H9 (cell line): ENCODE measurements around the gene STXBP5L. TPM values are rescaled to one million over a fixed set of nuclear protein-coding genes. Genes with fewer than 3 reads are reported as not detected.
"Not testable (repeated sequence)": the region's sequence is repeated elsewhere in the genome, so short reads cannot be mapped to it uniquely, and the experiment has no call there.

ENCODE experiments used
- DNase-seq: peaks from one replicate; pipeline ENCODE4 v3.0.0-alpha.2; 2017
- H2AFZ ChIP-seq: one replicate; pipeline ENCODE4 v1.6.1; 2013; ENCODE audit warnings: mild to moderate bottlenecking, low read length, control low read depth, moderate library complexity
- H2AK5ac ChIP-seq: 2 replicates; pipeline ENCODE4 v1.6.1; 2013; ENCODE audit warnings: low read length, control low read depth, mixed read lengths; ENCODE audit not compliant: insufficient read length
- H2BK120ac ChIP-seq: one replicate; pipeline ENCODE4 v1.6.1; 2013; ENCODE audit warnings: low read depth, mild to moderate bottlenecking, low read length, control low read depth, inconsistent platforms; ENCODE audit not compliant: poor library complexity, severe bottlenecking
- H2BK12ac ChIP-seq: 2 replicates; pipeline ENCODE4 v1.6.1; 2013; ENCODE audit warnings: low read length, control low read depth, mixed read lengths, low read depth; ENCODE audit not compliant: insufficient read length
- H2BK15ac ChIP-seq: 2 replicates; pipeline ENCODE4 v1.6.1; 2013; ENCODE audit warnings: low read depth, low read length, control low read depth
- H2BK20ac ChIP-seq: one replicate; pipeline ENCODE4 v1.6.1; 2013; ENCODE audit warnings: low read depth, mild to moderate bottlenecking, low read length, control low read depth, inconsistent platforms; ENCODE audit not compliant: poor library complexity, severe bottlenecking
- H2BK5ac ChIP-seq: 2 replicates; pipeline ENCODE4 v1.6.1; 2013; ENCODE audit warnings: low read length, control low read depth, mixed read lengths; ENCODE audit not compliant: insufficient read length
- H3K14ac ChIP-seq: 2 replicates; pipeline ENCODE4 v1.6.1; 2013; ENCODE audit warnings: low read length, control low read depth; ENCODE audit not compliant: insufficient read depth
- H3K18ac ChIP-seq: 2 replicates; pipeline ENCODE4 v1.6.1; 2013; ENCODE audit warnings: low read depth, mild to moderate bottlenecking, mixed read lengths, low read length, control low read depth; ENCODE audit not compliant: insufficient read length
- H3K23ac ChIP-seq: 2 replicates; pipeline ENCODE4 v1.6.1; 2013; ENCODE audit warnings: low read length, control low read depth, mixed read lengths, low read depth; ENCODE audit not compliant: insufficient read length
- H3K23me2 ChIP-seq: 2 replicates; pipeline ENCODE4 v1.6.1; 2013; ENCODE audit warnings: low read depth, mild to moderate bottlenecking, mixed read lengths, low read length, control low read depth; ENCODE audit not compliant: insufficient read length, poor library complexity, severe bottlenecking
- H3K27ac ChIP-seq: 2 replicates; pipeline ENCODE4 v1.5.1; 2013; ENCODE audit warnings: low read length, control low read depth, mixed read lengths, low read depth; ENCODE audit not compliant: insufficient read length
- H3K27me3 ChIP-seq: 2 replicates; pipeline ENCODE4 v1.6.1; 2013; ENCODE audit warnings: low read length, control low read depth, inconsistent platforms; ENCODE audit not compliant: insufficient read depth
- H3K4ac ChIP-seq: 2 replicates; pipeline ENCODE4 v1.6.1; 2013; ENCODE audit warnings: low read depth, mild to moderate bottlenecking, control low read depth, inconsistent platforms, low read length, moderate library complexity
- H3K4me1 ChIP-seq: 2 replicates; pipeline ENCODE4 v1.6.1; 2013; ENCODE audit warnings: low read length, control low read depth, inconsistent platforms; ENCODE audit not compliant: insufficient read depth
- H3K4me2 ChIP-seq: 2 replicates; pipeline ENCODE4 v1.6.1; 2013; ENCODE audit warnings: low read length, control low read depth, mixed read lengths; ENCODE audit not compliant: insufficient read length, insufficient read depth
- H3K56ac ChIP-seq: 2 replicates; pipeline ENCODE4 v1.6.1; 2013; ENCODE audit warnings: low read depth, mild to moderate bottlenecking, mixed read lengths, low read length, control low read depth; ENCODE audit not compliant: insufficient read length
- H3K79me1 ChIP-seq: 2 replicates; pipeline ENCODE4 v1.6.1; 2013; ENCODE audit warnings: low read depth, mild to moderate bottlenecking, moderate library complexity, low read length, control low read depth, inconsistent platforms; ENCODE audit not compliant: insufficient read depth, poor library complexity, severe bottlenecking
- H3K79me2 ChIP-seq: 2 replicates; pipeline ENCODE4 v1.6.1; 2013; ENCODE audit warnings: low read length, control low read depth, inconsistent platforms; ENCODE audit not compliant: insufficient read depth
- H3K9ac ChIP-seq: 2 replicates; pipeline ENCODE4 v1.6.1; 2013; ENCODE audit warnings: low read length, control low read depth, mixed read lengths; ENCODE audit not compliant: insufficient read length; ENCODE audit errors: extremely low read depth
- H3K9me3 ChIP-seq: one replicate; pipeline ENCODE4 v1.6.1; 2013; ENCODE audit warnings: low read depth, low read length, inconsistent platforms; ENCODE audit not compliant: control insufficient read depth
- H3T11ph ChIP-seq: one replicate; pipeline ENCODE4 v1.6.1; 2013; ENCODE audit warnings: mild to moderate bottlenecking, low read length, control low read depth, inconsistent platforms
- H4K20me1 ChIP-seq: one replicate; pipeline ENCODE4 v1.6.1; 2013; ENCODE audit not compliant: control insufficient read depth, insufficient read length, insufficient read depth
- H4K5ac ChIP-seq: 2 replicates; pipeline ENCODE4 v1.6.1; 2013; ENCODE audit warnings: low read depth, mild to moderate bottlenecking, mixed read lengths, low read length, control low read depth; ENCODE audit not compliant: insufficient read length
- H4K8ac ChIP-seq: replicated peaks from 2 replicates; pipeline ENCODE4 v1.6.1; 2013; ENCODE audit warnings: low read length, control low read depth, mixed read lengths, low read depth; ENCODE audit not compliant: insufficient read length
- H4K91ac ChIP-seq: 2 replicates; pipeline ENCODE4 v1.6.1; 2013; ENCODE audit warnings: low read depth, mild to moderate bottlenecking, moderate library complexity, mixed read lengths, low read length, control low read depth; ENCODE audit not compliant: insufficient read length
- H3K27ac Mint-ChIP-seq, 3 experiments: 2 replicates in 2 of 3; 3 replicates in 1 of 3; pipeline ENCODE4 v1.8.0; 2020 to 2021; ENCODE audit warnings: mixed read lengths in 3 of 3, mild to moderate bottlenecking in 1 of 3, moderate library complexity in 1 of 3
- H3K27me3 Mint-ChIP-seq: 2 replicates; pipeline ENCODE4 v1.8.0; 2021; ENCODE audit warnings: low read depth, mild to moderate bottlenecking, moderate library complexity, mixed read lengths
- H3K36me3 Mint-ChIP-seq, 3 experiments: 2 replicates in 2 of 3; 3 replicates in 1 of 3; pipeline ENCODE4 v1.8.0; 2020 to 2021; ENCODE audit warnings: low read depth in 3 of 3, mixed read lengths in 3 of 3; ENCODE audit not compliant: insufficient read depth in 1 of 3
- H3K4me1 Mint-ChIP-seq, 2 experiments: 2 replicates each; pipeline ENCODE4 v1.8.0; 2020; ENCODE audit warnings: mixed read lengths in 2 of 2
- H3K4me3 Mint-ChIP-seq, 2 experiments: 2 replicates in 1 of 2; 3 replicates in 1 of 2; pipeline ENCODE4 v1.8.0; 2020 to 2021; ENCODE audit warnings: mild to moderate bottlenecking in 2 of 2, mixed read lengths in 2 of 2, moderate library complexity in 1 of 2
- H3K9me3 Mint-ChIP-seq, 2 experiments: 2 replicates in 1 of 2; 3 replicates in 1 of 2; pipeline ENCODE4 v1.8.0; 2020; ENCODE audit warnings: mild to moderate bottlenecking in 2 of 2, mixed read lengths in 2 of 2, moderate library complexity in 1 of 2
- CTCF ChIP-seq: fragments of 200-600 bp; sonication (generic); conservative IDR thresholded peaks from 3 replicates; pipeline ENCODE4 v1.8.0; 2021; ENCODE audit warnings: antibody characterized with exemption, mild to moderate bottlenecking
- WGBS: extraction: QIAGEN DNeasy Blood & Tissue Kit; methylation state at CpG from one replicate; pipeline ENCODE4 v1.1.7; 2013; ENCODE audit warnings: missing lambda C conversion rate, low lambda C conversion rate, mixed read lengths; ENCODE audit not compliant: insufficient read length; ENCODE audit errors: extremely low coverage; 5-methylcytosine and 5-hydroxymethylcytosine counted together
- total RNA-seq: library from RNA; stranded (reverse); gene quantifications from 2 replicates; pipeline ENCODE4 v1.2.1, GENCODE V29; 2021

The STXBP5L gene
- total RNA-seq, 1 experiment from 2014 or later = 4.7 TPM

- no peak overlapping the region for H4K8ac ChIP-seq
- H2BK12ac ChIP-seq = no peak overlapping the region
- H3K9me3 ChIP-seq = no peaks in the 10 kb centered on the region
- H3K27me3 ChIP-seq = no peaks in the 10 kb centered on the region
- H3K4me1 ChIP-seq = no peaks in the 10 kb centered on the region
- no peak overlapping the region for H3K9ac ChIP-seq
- H3T11ph ChIP-seq = no peak overlapping the region
- no peak overlapping the region for H3K23ac ChIP-seq
- no peak for DNase-seq
- no peak overlapping the region for H4K5ac ChIP-seq
- Mint-ChIP-seq H3K9me3 (no peaks in the 10 kb centered on the region; a peak in 1 of 5 replicates), H3K36me3 (no peaks in the 10 kb centered on the region; a peak in 1 of 7 replicates), H3K27ac (no peak overlapping the region; a peak in 1 of 7 replicates), H3K4me1 (peaks cover 6 to 7% of the 10 kb centered on the region in 2 experiments; a peak in 2 of 4 replicates), H3K27me3 (no peaks in the 10 kb centered on the region), H3K4me3 (no peak overlapping the region)
- no peak for TF ChIP-seq CTCF
- H2BK120ac ChIP-seq = no peak overlapping the region
- no peak overlapping the region for H2AK5ac ChIP-seq
- no peaks in the 10 kb centered on the region for H3K79me1 ChIP-seq
- H3K4me2 ChIP-seq = no peak overlapping the region
- H3K14ac ChIP-seq = no peak overlapping the region
- H4K20me1 ChIP-seq = no peaks in the 10 kb centered on the region
- no peaks in the 10 kb centered on the region for H3K23me2 ChIP-seq
- H2BK20ac ChIP-seq = no peak overlapping the region
- no peaks in the 10 kb centered on the region for H3K79me2 ChIP-seq
- no peak overlapping the region for H3K18ac ChIP-seq
- no peak overlapping the region for H2BK15ac ChIP-seq
- no peak overlapping the region for H4K91ac ChIP-seq
- no peak overlapping the region for H3K27ac ChIP-seq
- no peak overlapping the region for H2BK5ac ChIP-seq
- no peak overlapping the region for H3K56ac ChIP-seq
- no peak overlapping the region for H2AFZ ChIP-seq
- no CpG with 5 or more reads among the region's 1 CpG for WGBS
- no peak overlapping the region for H3K4ac ChIP-seq
These were observed 321.0 kb downstream of the STXBP5L start for GRCh38 chr3:121228971-121229370.

GRCh38 chr3:121230194-121230593, 322.2 kb downstream of the STXBP5L start:
- H3K27me3 ChIP-seq, H3K9ac ChIP-seq, H3K56ac ChIP-seq, H2BK20ac ChIP-seq, DNase-seq, H4K5ac ChIP-seq, H3K4ac ChIP-seq, H3K27me3 Mint-ChIP-seq, H3K4me1 Mint-ChIP-seq, H3K9me3 ChIP-seq, H2BK5ac ChIP-seq, H2AK5ac ChIP-seq, H3K79me1 ChIP-seq, H3K79me2 ChIP-seq, H4K91ac ChIP-seq, H3K23ac ChIP-seq, H3T11ph ChIP-seq, H4K20me1 ChIP-seq, H2BK15ac ChIP-seq, H3K27ac ChIP-seq, H3K23me2 ChIP-seq, H3K18ac ChIP-seq, H3K4me3 Mint-ChIP-seq, H2BK120ac ChIP-seq, H2AFZ ChIP-seq, H2BK12ac ChIP-seq, H4K8ac ChIP-seq, H3K9me3 Mint-ChIP-seq, H3K27ac Mint-ChIP-seq, H3K36me3 Mint-ChIP-seq, H3K4me1 ChIP-seq, H3K14ac ChIP-seq, H3K4me2 ChIP-seq: not testable (repeated sequence)
- no CpG with 5 or more reads among the region's 1 CpG for WGBS
